Measurements from ENCODE around the gene CARS2.
A peak's percentile ranks its signal among the peaks of the same experiment; 100 is the strongest.

Gene CARS2

DNA sequence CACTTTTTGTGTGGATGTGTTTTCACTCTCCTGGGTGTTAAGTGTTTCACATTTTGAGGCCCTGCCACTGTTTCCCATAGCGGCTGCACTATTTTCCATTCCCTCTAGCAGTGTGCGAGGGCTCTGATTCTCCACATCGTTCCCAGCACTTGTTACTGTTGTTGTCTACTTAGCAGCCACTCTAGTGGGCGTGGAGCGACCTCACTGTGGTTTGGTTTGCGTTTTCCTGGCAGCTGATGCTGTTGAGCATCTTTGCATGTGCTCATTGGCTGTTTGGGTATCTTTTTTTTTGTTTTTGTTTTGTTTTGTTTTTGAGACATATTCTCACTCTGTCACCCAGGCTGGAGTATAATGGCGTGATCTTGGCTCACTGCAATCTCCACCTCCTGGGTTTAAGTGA is 76.2 kb downstream of the CARS2 start:
- TF ChIP-seq, protein P1, sequence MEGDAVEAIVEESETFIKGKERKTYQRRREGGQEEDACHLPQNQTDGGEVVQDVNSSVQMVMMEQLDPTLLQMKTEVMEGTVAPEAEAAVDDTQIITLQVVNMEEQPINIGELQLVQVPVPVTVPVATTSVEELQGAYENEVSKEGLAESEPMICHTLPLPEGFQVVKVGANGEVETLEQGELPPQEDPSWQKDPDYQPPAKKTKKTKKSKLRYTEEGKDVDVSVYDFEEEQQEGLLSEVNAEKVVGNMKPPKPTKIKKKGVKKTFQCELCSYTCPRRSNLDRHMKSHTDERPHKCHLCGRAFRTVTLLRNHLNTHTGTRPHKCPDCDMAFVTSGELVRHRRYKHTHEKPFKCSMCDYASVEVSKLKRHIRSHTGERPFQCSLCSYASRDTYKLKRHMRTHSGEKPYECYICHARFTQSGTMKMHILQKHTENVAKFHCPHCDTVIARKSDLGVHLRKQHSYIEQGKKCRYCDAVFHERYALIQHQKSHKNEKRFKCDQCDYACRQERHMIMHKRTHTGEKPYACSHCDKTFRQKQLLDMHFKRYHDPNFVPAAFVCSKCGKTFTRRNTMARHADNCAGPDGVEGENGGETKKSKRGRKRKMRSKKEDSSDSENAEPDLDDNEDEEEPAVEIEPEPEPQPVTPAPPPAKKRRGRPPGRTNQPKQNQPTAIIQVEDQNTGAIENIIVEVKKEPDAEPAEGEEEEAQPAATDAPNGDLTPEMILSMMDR (conservative IDR thresholded peaks at IDR 0.05; ENCODE audit: low read depth, low read length) = no peak
- H3K4me3 ChIP-seq (ENCODE audit: low read depth, low read length) = no peak overlapping the region
- peak; percentile 71 for DNase-seq (ENCODE audit: low read depth)

DNA sequence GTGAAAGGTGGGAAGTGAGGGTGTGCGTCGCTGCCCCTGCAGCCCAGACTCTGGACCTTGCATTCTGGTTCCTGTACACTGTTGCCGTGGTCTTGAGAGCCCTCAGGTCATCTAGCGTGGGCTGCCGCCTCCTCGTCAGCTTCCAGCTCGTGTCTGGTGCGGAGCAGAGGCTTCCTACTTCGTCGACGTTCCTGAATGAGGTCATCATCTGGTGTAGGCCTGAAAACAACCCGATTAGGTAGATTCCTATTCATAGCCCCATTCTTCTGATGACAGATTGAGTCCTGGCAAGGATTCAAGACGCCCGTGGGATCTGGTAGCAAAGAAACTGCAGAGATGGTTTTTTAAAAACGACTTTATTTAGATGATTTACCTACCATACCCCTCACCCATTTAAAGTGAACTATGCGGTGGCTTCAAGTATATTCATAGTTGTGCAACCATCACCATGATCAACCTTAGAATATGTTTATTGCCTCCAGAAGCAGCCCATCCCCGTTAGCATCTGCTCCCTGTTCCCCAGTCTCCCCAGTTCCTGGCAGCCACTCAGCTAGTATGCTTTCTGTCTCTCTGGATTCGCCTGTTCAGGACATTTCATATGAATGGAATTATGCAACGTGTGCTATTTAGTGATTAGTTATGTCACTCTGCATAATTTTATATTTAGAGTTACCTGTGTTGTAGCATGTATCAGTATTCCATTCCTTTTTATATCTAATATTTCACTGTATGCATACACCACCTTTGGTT is 76.8 kb downstream of the CARS2 start:
- TF ChIP-seq, protein P1 (conservative IDR thresholded peaks at IDR 0.05; ENCODE audit: low read depth, low read length) = no peak
- peak; percentile 89 for DNase-seq (ENCODE audit: low read depth)
- H3K4me3 ChIP-seq (ENCODE audit: low read depth, low read length) = peak overlapping the region; percentile 16

DNA sequence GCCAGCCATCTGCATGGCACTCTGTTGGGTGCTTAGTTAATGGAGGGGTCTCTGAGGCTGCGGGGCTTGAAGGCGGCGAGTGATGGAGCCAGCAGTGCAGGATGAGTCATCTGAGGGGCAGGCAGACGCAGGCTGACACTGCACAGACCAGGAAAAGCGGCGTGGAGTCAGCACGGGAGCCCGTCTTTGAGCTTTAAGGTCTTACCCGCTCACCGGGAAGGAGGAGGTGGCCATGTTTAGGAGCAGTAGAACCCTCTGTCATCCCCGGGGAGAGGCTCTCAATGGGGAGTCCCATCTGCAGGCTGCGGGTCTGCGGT is 77.5 kb downstream of the CARS2 start:
- TF ChIP-seq, protein P1 (conservative IDR thresholded peaks at IDR 0.05; ENCODE audit: low read depth, low read length) = no peak
- H3K4me3 ChIP-seq (ENCODE audit: low read depth, low read length) = peak overlapping the region; percentile 16
- DNase-seq (ENCODE audit: low read depth) = peak; percentile 85

DNA sequence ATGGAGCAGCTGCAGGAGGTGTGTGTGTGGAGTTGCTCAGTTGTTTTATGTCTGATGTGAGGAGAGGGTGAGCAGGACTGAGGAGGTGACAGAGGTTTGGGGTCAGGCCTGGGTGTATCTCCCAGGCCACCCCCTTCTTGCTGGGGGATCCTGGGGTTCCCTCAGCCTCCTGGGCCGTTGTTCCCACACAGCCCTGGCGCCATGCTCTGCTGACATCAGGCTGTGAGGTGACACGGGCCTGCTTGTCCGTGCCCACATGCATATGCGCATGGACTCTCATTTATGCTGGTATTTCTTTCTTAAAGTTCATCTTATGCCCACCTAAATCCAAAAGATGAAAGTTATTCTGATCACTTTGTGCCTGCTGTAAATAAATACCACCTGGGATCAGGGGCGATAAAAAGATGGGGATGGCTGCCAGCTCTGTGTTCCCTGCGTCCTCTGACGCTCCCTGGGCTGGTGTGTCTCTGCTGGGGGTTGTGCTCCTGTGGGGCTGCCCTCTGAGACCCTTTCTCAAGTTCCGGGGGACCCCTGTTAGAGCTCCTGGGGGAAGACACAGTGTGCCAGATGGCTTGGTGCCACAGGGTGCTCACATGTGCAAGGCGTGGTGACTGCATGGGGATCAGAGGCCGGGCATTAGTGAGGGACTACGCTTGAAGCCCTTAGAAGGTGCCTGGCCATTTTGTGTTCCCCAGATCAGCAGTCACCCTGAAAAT is 78.0 kb downstream of the CARS2 start:
- DNase-seq (ENCODE audit: low read depth) = peak; percentile 31
- no peak overlapping the region for H3K4me3 ChIP-seq (ENCODE audit: low read depth, low read length)
- TF ChIP-seq, protein P1 (conservative IDR thresholded peaks at IDR 0.05; ENCODE audit: low read depth, low read length) = no peak

DNA sequence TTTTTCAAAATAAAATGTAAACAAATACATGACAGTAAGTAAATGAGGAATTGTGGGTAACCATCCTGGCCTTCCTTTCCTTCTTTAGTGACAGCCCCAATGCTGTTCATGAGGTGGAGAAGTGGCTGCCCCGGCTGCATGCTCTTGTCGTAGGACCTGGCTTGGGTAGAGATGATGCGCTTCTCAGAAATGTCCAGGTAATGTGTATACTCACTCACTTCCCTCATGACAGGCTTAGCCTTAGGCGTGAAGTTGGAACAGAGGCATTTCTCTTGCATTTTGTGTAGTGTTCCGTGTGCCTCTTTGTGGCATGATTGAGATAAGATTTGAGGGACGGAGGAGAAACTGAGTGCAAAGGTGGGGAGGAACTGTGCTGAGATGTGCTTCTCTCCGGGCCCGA is 78.6 kb downstream of the CARS2 start:
- TF ChIP-seq, protein P1 (conservative IDR thresholded peaks at IDR 0.05; ENCODE audit: low read depth, low read length) = no peak
- DNase-seq (ENCODE audit: low read depth) = no peak
- H3K4me3 ChIP-seq (ENCODE audit: low read depth, low read length) = no peak overlapping the region

DNA sequence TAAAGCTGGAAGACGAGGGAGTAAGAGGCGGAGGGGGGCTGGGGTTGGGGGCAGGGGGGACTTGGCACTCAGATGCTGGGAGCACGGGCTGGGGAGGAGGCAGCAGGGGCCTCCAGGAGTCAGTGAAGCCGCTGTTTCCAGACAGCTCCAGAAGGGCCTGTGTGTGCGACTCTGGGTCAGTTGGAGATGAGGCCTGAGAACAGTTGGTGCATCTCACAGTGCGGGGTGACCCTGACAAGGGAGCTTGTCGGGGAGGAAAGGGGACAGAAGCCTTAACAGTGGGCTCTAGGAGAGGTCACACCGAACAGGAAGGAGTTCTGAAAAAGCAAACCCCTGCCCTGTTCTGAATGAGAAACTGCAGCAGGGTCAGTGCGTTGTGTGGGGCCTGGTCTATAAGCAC is 79.4 kb downstream of the CARS2 start:
- TF ChIP-seq, protein P1 (conservative IDR thresholded peaks at IDR 0.05; ENCODE audit: low read depth, low read length) = no peak
- no peak overlapping the region for H3K4me3 ChIP-seq (ENCODE audit: low read depth, low read length)

More for the DNA sequence above, 79.4 kb downstream of the CARS2 start:
- no peak for DNase-seq (ENCODE audit: low read depth)

All from choroid plexus epithelial cell (primary cell).